K562 (cell line): ENCODE results near the gene CEP41. TPM values are rescaled to one million over a fixed set of nuclear protein-coding genes. Genes with fewer than 3 reads are reported as not detected.

Source experiments
- ATAC-seq: fragments of 200-7000 bp; cut with Tn5 transposase; 3 replicates; pipeline ENCODE4 v1.9.1; 2020; ENCODE audit warnings: moderate library complexity
- BruUV-seq: library from RNA; stranded (reverse); fragments of 400-500 nt; replicated peaks from 2 replicates; lab custom pipeline; 2021; lab: Mats Ljungman, UMichigan
- CTCF ChIA-PET: fragments of 300-600 bp; formaldehyde crosslinking; extraction: SDS; loops from one replicate; lab custom pipeline; 2021; ENCODE audit warnings: low intra/inter-chr PET ratio; lab: Yijun Ruan, JAX
- POLR2A ChIA-PET: fragments of 300-600, 350-650 bp; sonication (Branson Sonifier 250); formaldehyde crosslinking; extraction: SDS; loops from one replicate; lab custom pipeline; 2021; ENCODE audit warnings: antibody characterized with exemption, inconsistent platforms; lab: Yijun Ruan, JAX
- DNase-seq, 4 experiments: peaks; one replicate each; pipeline versions ENCODE4 v3.0.0 to v3.0.0-alpha.2; 2011 to 2018; ENCODE audit warnings: low spot score in 3 of 4, mixed read lengths in 3 of 4; ENCODE audit errors: extremely low read depth in 1 of 4
- FAIRE-seq: peaks from 2 replicates; lab custom pipeline; 2011; peaks lifted over from hg19 to GRCh38; lab: Jason Lieb, UNC
- H2AFZ ChIP-seq: 2 replicates; pipeline ENCODE4 v1.6.0; 2011; ENCODE audit warnings: low read depth, low read length, control low read depth, inconsistent platforms
- H3K27ac ChIP-seq: fragments of 200-600 bp; 3 replicates; pipeline ENCODE4 v1.8.0; 2011; ENCODE audit warnings: low read depth, mild to moderate bottlenecking, control low read depth, inconsistent platforms, low read length, moderate library complexity, mixed read lengths; ENCODE audit errors: extremely low read depth
- H3K27me3 ChIP-seq, 2 experiments: fragments of 300-600 bp in 1 of 2; 2 replicates in 1 of 2; 3 replicates in 1 of 2; pipeline versions ENCODE4 v1.6.0 to v1.8.0; 2011; ENCODE audit warnings: inconsistent platforms in 2 of 2, low read length in 2 of 2, mild to moderate bottlenecking in 1 of 2, mixed read lengths in 1 of 2, moderate library complexity in 1 of 2; ENCODE audit not compliant: control insufficient read depth in 2 of 2, insufficient read depth in 2 of 2
- H3K36me3 ChIP-seq: fragments of 300-600 bp; 3 replicates; pipeline ENCODE4 v1.8.0; 2011; ENCODE audit warnings: mild to moderate bottlenecking, low read length, inconsistent platforms; ENCODE audit not compliant: control insufficient read depth, insufficient read depth
- H3K4me1 ChIP-seq, 2 experiments: fragments of 200-600 bp in 1 of 2; replicated peaks in 1 of 2; 2 replicates in 1 of 2; 3 replicates in 1 of 2; pipeline versions ENCODE4 v1.5.1 to v1.8.0; 2011; ENCODE audit warnings: inconsistent platforms in 2 of 2, low read length in 2 of 2, mild to moderate bottlenecking in 1 of 2, mixed read lengths in 1 of 2, moderate library complexity in 1 of 2; ENCODE audit not compliant: control insufficient read depth in 2 of 2, insufficient read depth in 2 of 2
- H3K4me2 ChIP-seq: 2 replicates; pipeline ENCODE4 v1.6.1; 2011; ENCODE audit warnings: low read length, control low read depth, inconsistent platforms, mixed read lengths; ENCODE audit not compliant: insufficient read depth
- H3K4me3 ChIP-seq: fragments of 200-600 bp; sonication (generic), shearing (Covaris generic); 2 replicates; pipeline ENCODE4 v1.5.1; 2016; ENCODE audit warnings: control low read depth, inconsistent platforms
- H3K79me2 ChIP-seq: fragments of 200-600 bp; 3 replicates; pipeline ENCODE4 v1.8.0; 2011; ENCODE audit warnings: low read length, inconsistent platforms; ENCODE audit not compliant: control insufficient read depth, insufficient read depth
- H3K9ac ChIP-seq, 2 experiments: 2 replicates each; pipeline versions ENCODE4 v1.6.0 to v1.6.1; 2011; ENCODE audit warnings: low read depth in 2 of 2, low read length in 2 of 2, control low read depth in 1 of 2, inconsistent platforms in 1 of 2, mild to moderate bottlenecking in 1 of 2, mixed read lengths in 1 of 2; ENCODE audit not compliant: insufficient read depth in 1 of 2
- H3K9me1 ChIP-seq: one replicate; pipeline ENCODE4 v1.6.0; 2011; ENCODE audit warnings: inconsistent platforms, mild to moderate bottlenecking, low read length, moderate library complexity; ENCODE audit not compliant: control insufficient read depth, insufficient read depth
- H3K9me3 ChIP-seq: replicated peaks from 2 replicates; pipeline ENCODE4 v1.5.1; 2011; ENCODE audit warnings: low read depth, low read length, inconsistent platforms; ENCODE audit not compliant: control insufficient read depth, insufficient read depth
- H4K20me1 ChIP-seq: replicated peaks from 2 replicates; pipeline ENCODE4 v1.6.1; 2011; ENCODE audit warnings: low read length, inconsistent platforms, mixed read lengths; ENCODE audit not compliant: control insufficient read depth, insufficient read depth
- ATF1 ChIP-seq, 2 experiments: fragments of 450-650 bp in 1 of 2; IDR thresholded peaks; 2 replicates each; pipeline ENCODE4 v1.6.1; 2016; ENCODE audit warnings: missing compliant biosample characterization in 1 of 2, missing genetic modification characterization in 1 of 2
- CREBBP ChIP-seq: IDR thresholded peaks from one replicate; pipeline ENCODE4 v1.6.1; 2012; ENCODE audit warnings: low read depth, mild to moderate bottlenecking, control low read depth, inconsistent platforms, low read length
- EHMT2 ChIP-seq: fragments of 450-650 bp; IDR thresholded peaks from 2 replicates; pipeline ENCODE4 v1.6.1; 2018; ENCODE audit warnings: antibody characterized with exemption
- FOXA3 ChIP-seq, 2 experiments: fragments of 450-650 bp in 1 of 2; sonication (generic) in 1 of 2; formaldehyde crosslinking; IDR thresholded peaks in 1 of 2; conservative IDR thresholded peaks in 1 of 2; 2 replicates each; pipeline versions ENCODE4 v1.4.0 to v1.8.0; 2020 to 2022; ENCODE audit warnings: mild to moderate bottlenecking in 2 of 2, missing genetic modification reagents in 1 of 2
- HMG20B ChIP-seq: fragments of 250-450 bp; sonication (Bioruptor Pico); IDR thresholded peaks from 2 replicates; pipeline ENCODE4 v1.5.0; 2021; ENCODE audit warnings: mild to moderate bottlenecking
- LCOR ChIP-seq: sonication (generic); formaldehyde crosslinking; IDR thresholded peaks from 2 replicates; pipeline ENCODE4 v1.8.0; 2022; ENCODE audit warnings: mild to moderate bottlenecking, missing genetic modification reagents
- NCOA2 ChIP-seq, 2 experiments: fragments of 450-650 bp; IDR thresholded peaks; 2 replicates each; pipeline ENCODE4 v1.6.1; 2018; ENCODE audit warnings: mild to moderate bottlenecking in 2 of 2, moderate library complexity in 1 of 2; ENCODE audit not compliant: partially characterized antibody in 2 of 2
- NR4A1 ChIP-seq, 2 experiments: fragments of 250-450 bp in 1 of 2; fragments of 450-650 bp in 1 of 2; sonication (Bioruptor Pico) in 1 of 2; IDR thresholded peaks; 2 replicates each; pipeline versions ENCODE4 v1.4.0 to v1.6.1; 2016 to 2020; ENCODE audit warnings: mild to moderate bottlenecking in 2 of 2, missing compliant biosample characterization in 1 of 2, missing genetic modification characterization in 1 of 2, moderate library complexity in 1 of 2
- SUPT5H ChIP-seq: fragments of 450-650 bp; IDR thresholded peaks from 2 replicates; pipeline ENCODE4 v1.6.1; 2016
- ZNF785 ChIP-seq: fragments of 250-450 bp; sonication (Bioruptor Pico); IDR thresholded peaks from 2 replicates; pipeline ENCODE4 v1.4.0; 2020; ENCODE audit warnings: mild to moderate bottlenecking
- WGBS: fragments of 100-300 bp; shearing (Covaris generic); methylation state at CpG from one replicate; pipeline ENCODE4 v1.1.6; 2016; ENCODE audit warnings: low coverage, mixed read lengths; ENCODE audit not compliant: insufficient coverage; ENCODE audit errors: missing lambda C conversion rate; 5-methylcytosine and 5-hydroxymethylcytosine counted together
- in situ Hi-C: fragments of 300-500 bp; cut with MboI; formaldehyde crosslinking; loops from 4 replicates; pipeline ENCODE4 v1.15.0; 2018; ENCODE audit warnings: inconsistent platforms, mixed read lengths
- intact Hi-C: fragments of 100-400 bp; cut with micrococcal nuclease; formaldehyde crosslinking; loops from 2 replicates; pipeline ENCODE4 v1.14.2; 2022
- polyA plus RNA-seq, 8 experiments: library from polyadenylated mRNA; depleted of rRNA in 4 of 8; stranded (reverse) in 5 of 8; unstranded in 3 of 8; fragments of >200 nt; fragmentation: Nextera tagmentation in 2 of 8; fragmentation: Illumina TruSeq in 1 of 8; extraction: Ambion mirVana in 2 of 8; extraction: Trizol in 1 of 8; gene quantifications; 2 replicates each; pipeline versions ENCODE4 v1.2.1 to v1.2.3, GENCODE V29; 2011 to 2014; ENCODE audit warnings: inconsistent platforms in 1 of 8, missing spikeins in 1 of 8
- total RNA-seq, 7 experiments: library from RNA; depleted of rRNA in 6 of 7; stranded (reverse); fragments of >200 nt in 6 of 7; fragmentation: Illumina TruSeq in 2 of 7; extraction: Trizol in 2 of 7; gene quantifications; 2 replicates each; pipeline versions ENCODE4 v1.2.1 to v1.2.3, GENCODE V29; 2011 to 2021; ENCODE audit warnings: low replicate concordance in 1 of 7
- TF ChIP-seq, protein P1 (sequence below): fragments of 450-650 bp; formaldehyde crosslinking; conservative IDR thresholded peaks from 2 replicates; pipeline ENCODE4 v1.4.0; 2022; ENCODE audit warnings: mild to moderate bottlenecking, missing genetic modification characterization
- TF ChIP-seq, protein P2 (sequence below): fragments of 450-650 bp; formaldehyde crosslinking; IDR thresholded peaks from 2 replicates; pipeline ENCODE4 v1.4.0; 2022; ENCODE audit warnings: mild to moderate bottlenecking, moderate library complexity
- TF ChIP-seq, protein P3 (sequence below): fragments of 250-450 bp; sonication (Bioruptor Pico); IDR thresholded peaks from 2 replicates; pipeline ENCODE4 v1.4.0; 2020; ENCODE audit warnings: mild to moderate bottlenecking, moderate library complexity

The CEP41 gene
- total and polyA plus RNA-seq, 9 of the 15 experiments (the other 6 are each of a cell fraction or from before 2014, with no cell fraction given) = 1.5 to 15.5 (median 6.4) TPM

DNA sequence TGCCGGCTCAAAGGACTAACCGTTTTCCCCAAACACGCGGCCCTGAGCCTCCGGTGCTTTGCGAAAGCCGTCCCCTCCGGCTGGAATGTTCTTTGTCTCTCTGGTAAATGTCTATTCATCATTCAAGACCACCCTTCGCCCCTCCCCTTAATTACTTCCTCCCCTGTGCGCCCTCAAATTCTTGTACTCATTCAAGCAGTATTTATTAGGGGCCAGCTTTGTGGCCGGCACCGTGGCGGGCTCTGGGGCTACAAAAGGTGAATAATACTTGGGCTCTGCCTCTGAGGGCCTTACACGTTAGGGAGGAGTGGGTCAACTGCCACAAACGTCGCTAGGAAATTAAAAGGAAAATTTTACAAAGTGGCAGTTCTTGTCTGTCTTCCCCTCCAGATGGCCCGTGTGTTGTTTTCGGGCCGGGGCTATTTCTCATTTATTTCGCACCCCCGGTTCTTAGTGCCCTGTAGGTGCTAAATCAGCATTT, 49.5 kb upstream of the CEP41 start:
- no peak overlapping the region for H2AFZ ChIP-seq
- DNase-seq (no peak), FAIRE-seq (no peak)
- ChIA-PET POLR2A (no interaction called here), CTCF (no interaction called here)
- H3K79me2 ChIP-seq = no peaks in the 10 kb centered on the region
- no peak overlapping the region for H3K9ac ChIP-seq
- H3K9me1 ChIP-seq = no peaks in the 10 kb centered on the region
- H3K9me3 ChIP-seq = peaks cover 8% of the 10 kb centered on the region
- H3K4me3 ChIP-seq = no peak overlapping the region
- no peaks in the 10 kb centered on the region for H3K36me3 ChIP-seq
- no peak overlapping the region for H3K27ac ChIP-seq
- intact Hi-C loops = no loop called here
- no peaks in the 10 kb centered on the region for H4K20me1 ChIP-seq
- BruUV-seq = no TSS peak
- peaks cover 4 to 39% of the 10 kb centered on the region in 2 experiments; a peak in 4 of 5 replicates for H3K27me3 ChIP-seq
- TF ChIP-seq ZNF785 = no peak
- TF ChIP-seq, protein P1, sequence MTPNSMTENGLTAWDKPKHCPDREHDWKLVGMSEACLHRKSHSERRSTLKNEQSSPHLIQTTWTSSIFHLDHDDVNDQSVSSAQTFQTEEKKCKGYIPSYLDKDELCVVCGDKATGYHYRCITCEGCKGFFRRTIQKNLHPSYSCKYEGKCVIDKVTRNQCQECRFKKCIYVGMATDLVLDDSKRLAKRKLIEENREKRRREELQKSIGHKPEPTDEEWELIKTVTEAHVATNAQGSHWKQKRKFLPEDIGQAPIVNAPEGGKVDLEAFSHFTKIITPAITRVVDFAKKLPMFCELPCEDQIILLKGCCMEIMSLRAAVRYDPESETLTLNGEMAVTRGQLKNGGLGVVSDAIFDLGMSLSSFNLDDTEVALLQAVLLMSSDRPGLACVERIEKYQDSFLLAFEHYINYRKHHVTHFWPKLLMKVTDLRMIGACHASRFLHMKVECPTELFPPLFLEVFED (CRISPR knock-in tag) = no peak
- no peak for TF ChIP-seq ATF1 (CRISPR knock-in tag; IDR thresholded peaks at IDR 0.05)
- TF ChIP-seq ATF1 (tag; IDR thresholded peaks at IDR 0.05) = no peak
- TF ChIP-seq LCOR (CRISPR knock-in tag) = no peak
- no peak for TF ChIP-seq CREBBP
- TF ChIP-seq, protein P2, sequence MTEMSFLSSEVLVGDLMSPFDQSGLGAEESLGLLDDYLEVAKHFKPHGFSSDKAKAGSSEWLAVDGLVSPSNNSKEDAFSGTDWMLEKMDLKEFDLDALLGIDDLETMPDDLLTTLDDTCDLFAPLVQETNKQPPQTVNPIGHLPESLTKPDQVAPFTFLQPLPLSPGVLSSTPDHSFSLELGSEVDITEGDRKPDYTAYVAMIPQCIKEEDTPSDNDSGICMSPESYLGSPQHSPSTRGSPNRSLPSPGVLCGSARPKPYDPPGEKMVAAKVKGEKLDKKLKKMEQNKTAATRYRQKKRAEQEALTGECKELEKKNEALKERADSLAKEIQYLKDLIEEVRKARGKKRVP (CRISPR knock-in tag) = no peak
- no peak for TF ChIP-seq NCOA2 (IDR thresholded peaks at IDR 0.05; ENCODE audit: partially characterized antibody in 2 of 2)
- TF ChIP-seq EHMT2 = no peak
- no peak for TF ChIP-seq FOXA3 (CRISPR knock-in tag; conservative IDR thresholded peaks at IDR 0.05 in 1 of 2, IDR thresholded peaks at IDR 0.05 in 1 of 2)
- TF ChIP-seq, protein P3, sequence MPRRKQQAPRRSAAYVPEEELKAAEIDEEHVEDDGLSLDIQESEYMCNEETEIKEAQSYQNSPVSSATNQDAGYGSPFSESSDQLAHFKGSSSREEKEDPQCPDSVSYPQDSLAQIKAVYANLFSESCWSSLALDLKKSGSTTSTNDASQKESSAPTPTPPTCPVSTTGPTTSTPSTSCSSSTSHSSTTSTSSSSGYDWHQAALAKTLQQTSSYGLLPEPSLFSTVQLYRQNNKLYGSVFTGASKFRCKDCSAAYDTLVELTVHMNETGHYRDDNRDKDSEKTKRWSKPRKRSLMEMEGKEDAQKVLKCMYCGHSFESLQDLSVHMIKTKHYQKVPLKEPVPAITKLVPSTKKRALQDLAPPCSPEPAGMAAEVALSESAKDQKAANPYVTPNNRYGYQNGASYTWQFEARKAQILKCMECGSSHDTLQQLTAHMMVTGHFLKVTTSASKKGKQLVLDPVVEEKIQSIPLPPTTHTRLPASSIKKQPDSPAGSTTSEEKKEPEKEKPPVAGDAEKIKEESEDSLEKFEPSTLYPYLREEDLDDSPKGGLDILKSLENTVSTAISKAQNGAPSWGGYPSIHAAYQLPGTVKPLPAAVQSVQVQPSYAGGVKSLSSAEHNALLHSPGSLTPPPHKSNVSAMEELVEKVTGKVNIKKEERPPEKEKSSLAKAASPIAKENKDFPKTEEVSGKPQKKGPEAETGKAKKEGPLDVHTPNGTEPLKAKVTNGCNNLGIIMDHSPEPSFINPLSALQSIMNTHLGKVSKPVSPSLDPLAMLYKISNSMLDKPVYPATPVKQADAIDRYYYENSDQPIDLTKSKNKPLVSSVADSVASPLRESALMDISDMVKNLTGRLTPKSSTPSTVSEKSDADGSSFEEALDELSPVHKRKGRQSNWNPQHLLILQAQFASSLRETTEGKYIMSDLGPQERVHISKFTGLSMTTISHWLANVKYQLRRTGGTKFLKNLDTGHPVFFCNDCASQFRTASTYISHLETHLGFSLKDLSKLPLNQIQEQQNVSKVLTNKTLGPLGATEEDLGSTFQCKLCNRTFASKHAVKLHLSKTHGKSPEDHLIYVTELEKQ (CRISPR knock-in tag) = no peak
- TF ChIP-seq HMG20B (CRISPR knock-in tag) = no peak
- TF ChIP-seq NR4A1 (CRISPR knock-in tag; IDR thresholded peaks at IDR 0.05) = no peak
- TF ChIP-seq NR4A1 (tag; IDR thresholded peaks at IDR 0.05) = no peak
- no peak for TF ChIP-seq SUPT5H
- TF ChIP-seq, all 486 proteins: peak for 0
- H3K4me1 ChIP-seq = peaks cover 9 to 19% of the 10 kb centered on the region in 2 experiments
- in situ Hi-C loops = no loop called here
- H3K4me2 ChIP-seq = no peak overlapping the region
- WGBS = 57% methylated on average over 21 of the region's 21 CpGs
- no peak for ATAC-seq
